ENCODE measurements around the gene TBC1D4.
A peak's percentile ranks its signal among the peaks of the same experiment; 100 is the strongest.

DNA sequence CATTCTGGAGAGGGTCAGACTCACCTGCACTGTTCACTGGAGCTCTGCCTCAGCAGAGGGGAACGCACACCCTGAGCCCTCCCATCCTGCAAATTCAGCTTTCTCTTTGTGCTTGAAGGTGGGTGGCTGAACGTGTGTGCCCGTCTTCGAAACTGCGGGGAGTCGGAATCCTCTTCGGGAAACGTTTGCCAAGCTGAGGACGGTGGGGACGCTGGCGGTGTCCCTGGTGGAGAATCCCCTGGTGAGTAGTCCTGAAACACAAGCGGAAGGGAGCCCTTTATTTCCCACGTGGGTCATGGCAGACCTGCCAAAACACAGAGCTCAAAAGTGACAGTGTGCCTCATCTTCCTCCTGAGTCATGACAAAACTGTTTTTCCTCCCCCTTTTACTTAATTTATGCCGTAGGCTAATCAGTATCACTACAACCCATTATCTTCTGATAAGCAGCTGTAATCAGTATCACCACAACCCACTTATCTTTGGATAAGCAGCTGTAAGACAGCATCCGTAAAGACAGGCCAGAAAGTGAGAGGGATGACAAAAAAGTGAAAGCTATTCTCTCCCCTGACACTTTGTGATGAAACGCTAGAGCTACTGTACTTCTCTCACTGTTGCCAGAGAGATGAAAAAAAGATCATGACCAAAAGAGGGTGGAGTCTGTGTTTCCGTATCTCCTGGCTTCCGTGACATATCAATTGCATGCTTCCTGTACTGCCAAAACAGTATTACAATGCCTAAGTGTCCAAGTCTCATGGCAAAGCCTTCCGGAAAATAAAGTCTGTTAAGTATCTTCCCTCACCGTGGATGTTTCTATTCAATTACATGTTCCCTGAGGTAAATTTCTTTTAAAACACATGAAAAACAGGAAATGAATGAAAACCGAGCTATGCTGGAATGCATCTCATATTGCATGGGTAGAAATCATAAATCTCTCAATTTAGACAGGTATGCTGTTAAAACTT, 155.5 kb downstream of the TBC1D4 start:
- TF ChIP-seq POLR2A (IDR thresholded peaks at IDR 0.05), result peak in 1 of 4 donors; percentile 40
- TF ChIP-seq, protein P1, sequence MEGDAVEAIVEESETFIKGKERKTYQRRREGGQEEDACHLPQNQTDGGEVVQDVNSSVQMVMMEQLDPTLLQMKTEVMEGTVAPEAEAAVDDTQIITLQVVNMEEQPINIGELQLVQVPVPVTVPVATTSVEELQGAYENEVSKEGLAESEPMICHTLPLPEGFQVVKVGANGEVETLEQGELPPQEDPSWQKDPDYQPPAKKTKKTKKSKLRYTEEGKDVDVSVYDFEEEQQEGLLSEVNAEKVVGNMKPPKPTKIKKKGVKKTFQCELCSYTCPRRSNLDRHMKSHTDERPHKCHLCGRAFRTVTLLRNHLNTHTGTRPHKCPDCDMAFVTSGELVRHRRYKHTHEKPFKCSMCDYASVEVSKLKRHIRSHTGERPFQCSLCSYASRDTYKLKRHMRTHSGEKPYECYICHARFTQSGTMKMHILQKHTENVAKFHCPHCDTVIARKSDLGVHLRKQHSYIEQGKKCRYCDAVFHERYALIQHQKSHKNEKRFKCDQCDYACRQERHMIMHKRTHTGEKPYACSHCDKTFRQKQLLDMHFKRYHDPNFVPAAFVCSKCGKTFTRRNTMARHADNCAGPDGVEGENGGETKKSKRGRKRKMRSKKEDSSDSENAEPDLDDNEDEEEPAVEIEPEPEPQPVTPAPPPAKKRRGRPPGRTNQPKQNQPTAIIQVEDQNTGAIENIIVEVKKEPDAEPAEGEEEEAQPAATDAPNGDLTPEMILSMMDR (IDR thresholded peaks at IDR 0.05), result no peak

Measured in esophagus squamous epithelium (tissue), 4 donors.